Measurements from ENCODE around the gene FAM161A.
"Not testable (repeated sequence)": the region's sequence is repeated elsewhere in the genome, so short reads cannot be mapped to it uniquely, and the experiment has no call there.

FAM161A gene

GRCh38 chr2:61807036-61807757 lies 46.7 kb downstream of the FAM161A start:
- ChIA-PET POLR2A (no interaction called here), CTCF (interaction anchor here (0.6 kb wide), 1 partner anchor 486 kb away, joined by 3 read pairs; no protein-coding TSS in a partner anchor)
- no peak for DNase-seq (ENCODE audit: extremely low spot score)
- TF ChIP-seq FOXK2 (IDR thresholded peaks at IDR 0.05) (no peak), ZNF384 (IDR thresholded peaks at IDR 0.05) (no peak), HDGF (IDR thresholded peaks at IDR 0.05; ENCODE audit: borderline replicate concordance) (no peak), FOXM1 (IDR thresholded peaks at IDR 0.05; ENCODE audit: borderline replicate concordance) (no peak), TARDBP (IDR thresholded peaks at IDR 0.05) (no peak), NFRKB (IDR thresholded peaks at IDR 0.05) (no peak), LEF1 (IDR thresholded peaks at IDR 0.05; ENCODE audit: borderline replicate concordance) (no peak), ARNT (IDR thresholded peaks at IDR 0.05) (no peak), SUZ12 (IDR thresholded peaks at IDR 0.05) (no peak), ELF4 (IDR thresholded peaks at IDR 0.05) (no peak), FOXA1 (IDR thresholded peaks at IDR 0.05) (no peak), L3MBTL2 (conservative IDR thresholded peaks at IDR 0.05) (no peak), SP1 (IDR thresholded peaks at IDR 0.05) (no peak), PKNOX1 (IDR thresholded peaks at IDR 0.05) (no peak), CTBP1 (IDR thresholded peaks at IDR 0.05; ENCODE audit: borderline replicate concordance) (no peak)

- CTCF ChIA-PET, result interaction anchor here (0.6 kb wide), 1 partner anchor 17 kb away, joined by 3 read pairs; no protein-coding TSS in a partner anchor
- POLR2A ChIA-PET, result no interaction called here
- TF ChIP-seq LEF1 (IDR thresholded peaks at IDR 0.05; ENCODE audit: borderline replicate concordance), result no peak
- no peak for TF ChIP-seq PKNOX1 (IDR thresholded peaks at IDR 0.05)
- TF ChIP-seq FOXK2 (IDR thresholded peaks at IDR 0.05), result no peak
- TF ChIP-seq FOXA1 (IDR thresholded peaks at IDR 0.05), result no peak
- no peak for TF ChIP-seq NFRKB (IDR thresholded peaks at IDR 0.05)
- no peak for TF ChIP-seq SP1 (IDR thresholded peaks at IDR 0.05)
- TF ChIP-seq TARDBP (IDR thresholded peaks at IDR 0.05), result no peak
- TF ChIP-seq ARNT (IDR thresholded peaks at IDR 0.05), result no peak
- TF ChIP-seq L3MBTL2 (conservative IDR thresholded peaks at IDR 0.05), result no peak
- no peak for TF ChIP-seq FOXM1 (IDR thresholded peaks at IDR 0.05; ENCODE audit: borderline replicate concordance)
- TF ChIP-seq HDGF (IDR thresholded peaks at IDR 0.05; ENCODE audit: borderline replicate concordance), result no peak
- TF ChIP-seq CTBP1 (IDR thresholded peaks at IDR 0.05; ENCODE audit: borderline replicate concordance), result no peak
- TF ChIP-seq BHLHE40 (IDR thresholded peaks at IDR 0.05; ENCODE audit: borderline replicate concordance), result no peak
- no peak for TF ChIP-seq ZNF384 (IDR thresholded peaks at IDR 0.05)
- TF ChIP-seq ELF4 (IDR thresholded peaks at IDR 0.05), result no peak
- TF ChIP-seq SUZ12 (IDR thresholded peaks at IDR 0.05), result no peak
- DNase-seq (ENCODE audit: extremely low spot score), result no peak
These were observed 51.3 kb downstream of the FAM161A start for GRCh38 chr2:61802548-61802947.

GRCh38 chr2:61799099-61799498 lies 54.8 kb downstream of the FAM161A start:
- no peak for DNase-seq (ENCODE audit: extremely low spot score)
- POLR2A ChIA-PET, result no interaction called here
- CTCF ChIA-PET, result no interaction called here
- TF ChIP-seq ZNF384 (IDR thresholded peaks at IDR 0.05) (no peak), TARDBP (IDR thresholded peaks at IDR 0.05) (no peak), SUZ12 (IDR thresholded peaks at IDR 0.05) (no peak), BHLHE40 (IDR thresholded peaks at IDR 0.05; ENCODE audit: borderline replicate concordance) (no peak)

- CTCF ChIA-PET; DNase-seq (ENCODE audit: extremely low spot score); POLR2A ChIA-PET: not testable (repeated sequence)
These were observed 56.4 kb downstream of the FAM161A start for GRCh38 chr2:61797446-61797845.

GRCh38 chr2:61795408-61795807 lies 58.5 kb downstream of the FAM161A start:
- DNase-seq (ENCODE audit: extremely low spot score), result no peak

More at GRCh38 chr2:61795408-61795807, 58.5 kb downstream of the FAM161A start:
- CTCF ChIA-PET, result no interaction called here
- TF ChIP-seq HDGF (IDR thresholded peaks at IDR 0.05; ENCODE audit: borderline replicate concordance), result no peak
- no peak for TF ChIP-seq SUZ12 (IDR thresholded peaks at IDR 0.05)
- TF ChIP-seq TARDBP (IDR thresholded peaks at IDR 0.05), result no peak
- TF ChIP-seq ELF4 (IDR thresholded peaks at IDR 0.05), result no peak
- no peak for TF ChIP-seq L3MBTL2 (conservative IDR thresholded peaks at IDR 0.05)
- no peak for TF ChIP-seq FOXK2 (IDR thresholded peaks at IDR 0.05)
- TF ChIP-seq PKNOX1 (IDR thresholded peaks at IDR 0.05), result no peak
- TF ChIP-seq FOXM1 (IDR thresholded peaks at IDR 0.05; ENCODE audit: borderline replicate concordance), result no peak
- no peak for TF ChIP-seq SP1 (IDR thresholded peaks at IDR 0.05)
- TF ChIP-seq ARNT (IDR thresholded peaks at IDR 0.05), result no peak
- TF ChIP-seq CTBP1 (IDR thresholded peaks at IDR 0.05; ENCODE audit: borderline replicate concordance), result no peak
- TF ChIP-seq LEF1 (IDR thresholded peaks at IDR 0.05; ENCODE audit: borderline replicate concordance), result no peak
- TF ChIP-seq BHLHE40 (IDR thresholded peaks at IDR 0.05; ENCODE audit: borderline replicate concordance), result no peak
- no peak for TF ChIP-seq NFRKB (IDR thresholded peaks at IDR 0.05)
- no peak for TF ChIP-seq ZNF384 (IDR thresholded peaks at IDR 0.05)
- POLR2A ChIA-PET, result no interaction called here
